ENCODE results near the gene RPL22L1. TPM values are rescaled to one million over a fixed set of nuclear protein-coding genes. Genes with fewer than 3 reads are reported as not detected.

The RPL22L1 gene
- total RNA-seq, 1 experiment from 2014 or later: 40.0 TPM

- ATAC-seq (no peak), DNase-seq (no peak)
- POLR2A ChIA-PET (ENCODE audit: unreplicated experiment): interaction anchor here (0.6 kb wide), 1 partner anchor 53 kb away, joined by 3 read pairs; the partner anchor contains the start of gene RPL22L1
- Histone ChIP-seq H4K20me1 (ENCODE audit: low read length) (no peaks in the 10 kb centered on the region), H3F3A (ENCODE audit: low read length, unreplicated experiment) (peaks cover under 1% of the 10 kb centered on the region), H3K36me3 (ENCODE audit: low read depth, low read length) (no peaks in the 10 kb centered on the region), H3K4me2 (ENCODE audit: low read length) (no peak overlapping the region), H3K9me2 (replicated peaks; ENCODE audit: low read length) (no peaks in the 10 kb centered on the region), H3K9me3 (ENCODE audit: low read length) (no peaks in the 10 kb centered on the region), H3K4me3 (ENCODE audit: low read length) (no peak overlapping the region), H3K79me2 (ENCODE audit: low read length) (no peaks in the 10 kb centered on the region), H3K9ac (ENCODE audit: low read length) (no peak overlapping the region), H3K27me3 (ENCODE audit: low read length) (no peaks in the 10 kb centered on the region), H3K4me1 (ENCODE audit: insufficient read depth, low read length) (peaks cover 19% of the 10 kb centered on the region), H3K27ac (ENCODE audit: low read length) (no peak overlapping the region), H2AFZ (ENCODE audit: low read length) (no peak overlapping the region)
- TF ChIP-seq EZH2 (IDR thresholded peaks at IDR 0.05; ENCODE audit: low read length, unreplicated experiment) (no peak), EZH2phosphoT487 (IDR thresholded peaks at IDR 0.05; ENCODE audit: borderline replicate concordance, low read length) (no peak)
- TF ChIP-seq, protein P1, sequence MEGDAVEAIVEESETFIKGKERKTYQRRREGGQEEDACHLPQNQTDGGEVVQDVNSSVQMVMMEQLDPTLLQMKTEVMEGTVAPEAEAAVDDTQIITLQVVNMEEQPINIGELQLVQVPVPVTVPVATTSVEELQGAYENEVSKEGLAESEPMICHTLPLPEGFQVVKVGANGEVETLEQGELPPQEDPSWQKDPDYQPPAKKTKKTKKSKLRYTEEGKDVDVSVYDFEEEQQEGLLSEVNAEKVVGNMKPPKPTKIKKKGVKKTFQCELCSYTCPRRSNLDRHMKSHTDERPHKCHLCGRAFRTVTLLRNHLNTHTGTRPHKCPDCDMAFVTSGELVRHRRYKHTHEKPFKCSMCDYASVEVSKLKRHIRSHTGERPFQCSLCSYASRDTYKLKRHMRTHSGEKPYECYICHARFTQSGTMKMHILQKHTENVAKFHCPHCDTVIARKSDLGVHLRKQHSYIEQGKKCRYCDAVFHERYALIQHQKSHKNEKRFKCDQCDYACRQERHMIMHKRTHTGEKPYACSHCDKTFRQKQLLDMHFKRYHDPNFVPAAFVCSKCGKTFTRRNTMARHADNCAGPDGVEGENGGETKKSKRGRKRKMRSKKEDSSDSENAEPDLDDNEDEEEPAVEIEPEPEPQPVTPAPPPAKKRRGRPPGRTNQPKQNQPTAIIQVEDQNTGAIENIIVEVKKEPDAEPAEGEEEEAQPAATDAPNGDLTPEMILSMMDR (conservative IDR thresholded peaks at IDR 0.05; ENCODE audit: low read depth, low read length): no peak
- intact Hi-C loops (cut with micrococcal nuclease): loop anchor here (10.0 kb wide), 1 partner anchor 1052 kb away; the partner anchor contains the start of genes ACTRT3 and TERC
- CTCF ChIA-PET: no interaction called here
- BruUV-seq (replicated peaks): no TSS peak
Observed at GRCh38 chr3:170816841-170817240, 53.2 kb downstream of the RPL22L1 start.

GRCh38 chr3:170816341-170816740, 53.7 kb downstream of the RPL22L1 start:
- no peaks in the 10 kb centered on the region for H3K27me3 ChIP-seq (ENCODE audit: low read length)
- H3K9me3 ChIP-seq (ENCODE audit: low read length): no peaks in the 10 kb centered on the region
- no peaks in the 10 kb centered on the region for H3K9me2 ChIP-seq (replicated peaks; ENCODE audit: low read length)
- no peak for DNase-seq
- no peak overlapping the region for H3K4me3 ChIP-seq (ENCODE audit: low read length)
- no TSS peak for BruUV-seq (replicated peaks)
- H3K4me1 ChIP-seq (ENCODE audit: insufficient read depth, low read length): peaks cover 24% of the 10 kb centered on the region
- no peaks in the 10 kb centered on the region for H3K79me2 ChIP-seq (ENCODE audit: low read length)
- H4K20me1 ChIP-seq (ENCODE audit: low read length): no peaks in the 10 kb centered on the region
- no peak overlapping the region for H3K4me2 ChIP-seq (ENCODE audit: low read length)
- no peak overlapping the region for H3K9ac ChIP-seq (ENCODE audit: low read length)
- H2AFZ ChIP-seq (ENCODE audit: low read length): no peak overlapping the region
- H3K27ac ChIP-seq (ENCODE audit: low read length): no peak overlapping the region
- ChIA-PET POLR2A (ENCODE audit: unreplicated experiment) (interaction anchor here (0.6 kb wide), 1 partner anchor 54 kb away, joined by 3 read pairs; the partner anchor contains the start of gene RPL22L1), CTCF (no interaction called here)
- H3K36me3 ChIP-seq (ENCODE audit: low read depth, low read length): no peaks in the 10 kb centered on the region
- H3F3A ChIP-seq (ENCODE audit: low read length, unreplicated experiment): peaks cover 4% of the 10 kb centered on the region
- intact Hi-C loops (cut with micrococcal nuclease): loop anchor here (10.0 kb wide), 1 partner anchor 1052 kb away; the partner anchor contains the start of genes ACTRT3 and TERC
- ATAC-seq: no peak
- TF ChIP-seq, protein P1 (conservative IDR thresholded peaks at IDR 0.05; ENCODE audit: low read depth, low read length): no peak
- no peak for TF ChIP-seq EZH2phosphoT487 (IDR thresholded peaks at IDR 0.05; ENCODE audit: borderline replicate concordance, low read length)
- TF ChIP-seq EZH2 (IDR thresholded peaks at IDR 0.05; ENCODE audit: low read length, unreplicated experiment): no peak

DNA sequence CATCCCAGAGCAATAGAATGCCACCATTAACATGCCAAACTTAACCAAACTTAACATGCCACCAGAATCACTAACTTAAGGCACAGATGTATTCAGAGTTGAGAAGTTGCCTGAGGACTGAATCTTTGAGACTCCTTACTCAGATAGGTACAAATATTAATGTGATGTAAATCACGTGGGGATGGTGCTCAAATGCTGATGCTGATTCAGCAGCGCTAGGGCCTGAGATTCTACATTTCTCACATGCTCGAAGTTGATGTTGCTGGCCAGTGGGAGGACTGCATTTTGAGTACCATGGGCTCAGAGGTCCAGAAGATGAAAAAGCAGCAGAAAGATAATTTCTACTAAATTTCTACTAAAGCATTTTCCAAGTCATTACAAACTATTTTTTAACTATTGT, 54.1 kb downstream of the RPL22L1 start:
- no peaks in the 10 kb centered on the region for H3K9me3 ChIP-seq (ENCODE audit: low read length)
- ChIA-PET POLR2A (ENCODE audit: unreplicated experiment) (interaction anchor here (0.6 kb wide), 1 partner anchor 54 kb away, joined by 3 read pairs; the partner anchor contains the start of gene RPL22L1), CTCF (interaction anchor here (0.6 to 1.4 kb wide), 2 partner anchors 32 to 507 kb away, joined by 6 to 7 read pairs; no protein-coding TSS in a partner anchor)
- H4K20me1 ChIP-seq (ENCODE audit: low read length): no peaks in the 10 kb centered on the region
- TF ChIP-seq, protein P1 (conservative IDR thresholded peaks at IDR 0.05; ENCODE audit: low read depth, low read length): no peak
- TF ChIP-seq EZH2phosphoT487 (IDR thresholded peaks at IDR 0.05; ENCODE audit: borderline replicate concordance, low read length) (no peak), EZH2 (IDR thresholded peaks at IDR 0.05; ENCODE audit: low read length, unreplicated experiment) (no peak)
- intact Hi-C loops (cut with micrococcal nuclease): loop anchor here (2.0 to 10.0 kb wide), 2 partner anchors 33 to 1051 kb away; partner anchors contain the start of genes ACTRT3 and TERC
- H3K27me3 ChIP-seq (ENCODE audit: low read length): no peaks in the 10 kb centered on the region
- BruUV-seq (replicated peaks): no TSS peak
- DNase-seq (no peak), ATAC-seq (no peak)
- peak overlapping the region; percentile 48 for H2AFZ ChIP-seq (ENCODE audit: low read length)
- H3K4me3 ChIP-seq (ENCODE audit: low read length): no peak overlapping the region
- H3F3A ChIP-seq (ENCODE audit: low read length, unreplicated experiment): peaks cover 4% of the 10 kb centered on the region
- no peaks in the 10 kb centered on the region for H3K9me2 ChIP-seq (replicated peaks; ENCODE audit: low read length)
- peaks cover 28% of the 10 kb centered on the region for H3K4me1 ChIP-seq (ENCODE audit: insufficient read depth, low read length)
- H3K79me2 ChIP-seq (ENCODE audit: low read length): no peaks in the 10 kb centered on the region
- H3K27ac ChIP-seq (ENCODE audit: low read length): no peak overlapping the region
- H3K36me3 ChIP-seq (ENCODE audit: low read depth, low read length): no peaks in the 10 kb centered on the region
- H3K4me2 ChIP-seq (ENCODE audit: low read length): peak overlapping the region; percentile 52; the same call in 1 of the 2 replicates
- no peak overlapping the region for H3K9ac ChIP-seq (ENCODE audit: low read length)

Measured in PC-3 (cell line).